Liver (tissue), 9 donors: ENCODE results near the gene RAB3GAP1. TPM values are rescaled to one million over a fixed set of nuclear protein-coding genes. Genes with fewer than 3 reads are reported as not detected.

Experiments used
- DNase-seq: peaks from one replicate; pipeline ENCODE4 v3.0.0-alpha.2; 2017; ENCODE audit warnings: low spot score
- H3K27ac ChIP-seq, 2 donors: one replicate each; pipeline ENCODE4 v1.7.0; 2013; ENCODE audit warnings: inconsistent platforms in 2 of 2, low read length in 2 of 2, control low read depth in 1 of 2, low read depth in 1 of 2, mild to moderate bottlenecking in 1 of 2
- H3K27me3 ChIP-seq, 4 donors: one replicate each; pipeline versions ENCODE4 v1.6.1 to v1.7.0; 2013; ENCODE audit warnings: low read length in 3 of 4, inconsistent platforms in 1 of 4, mild to moderate bottlenecking in 1 of 4, moderate library complexity in 1 of 4; ENCODE audit not compliant: control insufficient read depth in 4 of 4, insufficient read depth in 4 of 4
- H3K36me3 ChIP-seq, 4 donors: one replicate each; pipeline versions ENCODE4 v1.6.1 to v1.7.0; 2013; ENCODE audit warnings: low read length in 3 of 4, mild to moderate bottlenecking in 3 of 4, low read depth in 1 of 4, moderate library complexity in 1 of 4; ENCODE audit not compliant: control insufficient read depth in 4 of 4, insufficient read depth in 3 of 4
- H3K4me1 ChIP-seq, 4 donors: one replicate each; pipeline versions ENCODE4 v1.6.1 to v1.7.0; 2013; ENCODE audit warnings: low read length in 3 of 4, mild to moderate bottlenecking in 3 of 4, moderate library complexity in 1 of 4; ENCODE audit not compliant: control insufficient read depth in 4 of 4, insufficient read depth in 4 of 4
- H3K4me3 ChIP-seq, 3 donors: one replicate each; pipeline versions ENCODE4 v1.6.1 to v1.7.0; 2013; ENCODE audit warnings: low read length in 3 of 3, control low read depth in 1 of 3, low read depth in 1 of 3, mild to moderate bottlenecking in 1 of 3
- H3K9ac ChIP-seq, 2 donors: one replicate each; pipeline ENCODE4 v1.7.0; 2013; ENCODE audit warnings: low read length in 2 of 2, mild to moderate bottlenecking in 2 of 2, moderate library complexity in 2 of 2, control low read depth in 1 of 2, low read depth in 1 of 2
- H3K9me3 ChIP-seq, 4 donors: one replicate each; pipeline versions ENCODE4 v1.6.1 to v1.7.0; 2013; ENCODE audit warnings: low read length in 3 of 4; ENCODE audit not compliant: control insufficient read depth in 4 of 4
- FOXA1 ChIP-seq: IDR thresholded peaks from 2 replicates; pipeline ENCODE4 v1.6.1; 2016; ENCODE audit warnings: antibody characterized with exemption
- GABPA ChIP-seq, 2 donors: IDR thresholded peaks in 1 of 2; conservative IDR thresholded peaks in 1 of 2; 2 replicates each; pipeline ENCODE4 v1.6.1; 2016; ENCODE audit warnings: antibody characterized with exemption in 2 of 2, mild to moderate bottlenecking in 1 of 2, moderate library complexity in 1 of 2
- HNF4G ChIP-seq: IDR thresholded peaks from 2 replicates; pipeline ENCODE4 v1.6.1; 2016; ENCODE audit warnings: antibody characterized with exemption
- NR2F2 ChIP-seq: IDR thresholded peaks from 2 replicates; pipeline ENCODE4 v1.6.1; 2016; ENCODE audit warnings: antibody characterized with exemption
- RAD21 ChIP-seq, 2 donors: IDR thresholded peaks; 2 replicates each; pipeline ENCODE4 v1.6.1; 2016; ENCODE audit warnings: antibody characterized with exemption in 2 of 2, mild to moderate bottlenecking in 2 of 2
- RXRA ChIP-seq, 2 donors: IDR thresholded peaks; 2 replicates each; pipeline ENCODE4 v1.6.1; 2017 to 2018; ENCODE audit warnings: antibody characterized with exemption in 2 of 2, mild to moderate bottlenecking in 1 of 2
- SP1 ChIP-seq: IDR thresholded peaks from 2 replicates; pipeline ENCODE4 v1.6.1; 2018; ENCODE audit warnings: antibody characterized with exemption, mild to moderate bottlenecking
- WGBS: extraction: QIAGEN DNeasy Blood & Tissue Kit; methylation state at CpG from one replicate; pipeline ENCODE4 v1.1.7; 2013; 5-methylcytosine and 5-hydroxymethylcytosine counted together
- polyA plus RNA-seq, 2 donors: library from polyadenylated mRNA; stranded (reverse) in 1 of 2; unstranded in 1 of 2; fragments of 200-250 nt in 1 of 2; fragments of >200 nt in 1 of 2; fragmentation: Nextera tagmentation in 1 of 2; extraction: Ambion mirVana in 1 of 2; gene quantifications; one replicate each; pipeline versions ENCODE4 v1.2.1 to v1.2.3, GENCODE V29; 2013 to 2015
- total RNA-seq, 2 donors: library from RNA; depleted of rRNA; stranded (reverse); fragments of >200 nt; gene quantifications; one replicate each; pipeline ENCODE4 v1.2.3, GENCODE V29; 2014
- TF ChIP-seq, protein P1 (sequence below): IDR thresholded peaks from 2 replicates; pipeline ENCODE4 v1.6.1; 2016; ENCODE audit warnings: antibody characterized with exemption
- TF ChIP-seq, protein P2 (sequence below): IDR thresholded peaks from 2 replicates; pipeline ENCODE4 v1.6.1; 2016; ENCODE audit warnings: antibody characterized with exemption
- TF ChIP-seq, protein P3 (sequence below): IDR thresholded peaks from 2 replicates; pipeline ENCODE4 v1.6.1; 2016; ENCODE audit warnings: antibody characterized with exemption, mild to moderate bottlenecking
- TF ChIP-seq, protein P4 (sequence below): fragments of 150-350 bp; IDR thresholded peaks from 2 replicates; pipeline ENCODE4 v1.5.1; 2017; ENCODE audit warnings: improper control_type of control experiment, low read depth, low read length; ENCODE audit not compliant: missing input control
- donor health status: healthy.
- donor health status: healthy.
- donor health status: healthy.
- donor health status: healthy.
- donor health status: healthy.

RAB3GAP1 gene
- total and polyA plus RNA-seq, 4 donors, result 8.8 to 30.0 (median 15.1) TPM

DNA sequence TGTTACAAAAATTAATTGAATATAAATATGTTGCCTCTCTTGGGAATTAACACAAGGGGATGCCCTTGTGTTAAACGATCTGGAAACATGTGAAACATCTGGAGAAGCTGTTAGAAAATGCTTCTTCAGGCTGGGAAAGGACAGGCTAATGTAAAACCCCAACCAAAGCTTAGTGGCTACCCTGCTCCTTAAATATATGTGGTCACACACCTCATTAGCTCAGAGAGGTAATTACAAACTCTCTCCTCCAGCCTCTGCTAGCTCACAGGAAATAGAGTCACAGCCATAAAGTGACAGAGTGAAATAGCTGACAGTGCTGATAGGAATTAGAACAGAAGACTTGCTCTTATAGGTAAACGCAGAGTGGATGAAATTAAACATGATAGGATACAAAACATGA is 155.9 kb downstream of the RAB3GAP1 start:
- H3K27ac ChIP-seq, result no peak overlapping the region
- peaks cover 0 to 7% (median 4%) of the 10 kb centered on the region in 4 donors for H3K4me1 ChIP-seq
- no peak overlapping the region for H3K4me3 ChIP-seq
- no peak overlapping the region for H3K9ac ChIP-seq
- no peaks in the 10 kb centered on the region for H3K27me3 ChIP-seq
- no peaks in the 10 kb centered on the region for H3K36me3 ChIP-seq
- no peaks in the 10 kb centered on the region for H3K9me3 ChIP-seq
- 76% methylated on average over 2 of the region's 2 CpGs for WGBS
- TF ChIP-seq SP1 (no peak), NR2F2 (no peak), RAD21 (IDR thresholded peaks at IDR 0.05) (no peak), RXRA (IDR thresholded peaks at IDR 0.05) (no peak), HNF4G (no peak), FOXA1 (no peak)
- TF ChIP-seq, protein P1, sequence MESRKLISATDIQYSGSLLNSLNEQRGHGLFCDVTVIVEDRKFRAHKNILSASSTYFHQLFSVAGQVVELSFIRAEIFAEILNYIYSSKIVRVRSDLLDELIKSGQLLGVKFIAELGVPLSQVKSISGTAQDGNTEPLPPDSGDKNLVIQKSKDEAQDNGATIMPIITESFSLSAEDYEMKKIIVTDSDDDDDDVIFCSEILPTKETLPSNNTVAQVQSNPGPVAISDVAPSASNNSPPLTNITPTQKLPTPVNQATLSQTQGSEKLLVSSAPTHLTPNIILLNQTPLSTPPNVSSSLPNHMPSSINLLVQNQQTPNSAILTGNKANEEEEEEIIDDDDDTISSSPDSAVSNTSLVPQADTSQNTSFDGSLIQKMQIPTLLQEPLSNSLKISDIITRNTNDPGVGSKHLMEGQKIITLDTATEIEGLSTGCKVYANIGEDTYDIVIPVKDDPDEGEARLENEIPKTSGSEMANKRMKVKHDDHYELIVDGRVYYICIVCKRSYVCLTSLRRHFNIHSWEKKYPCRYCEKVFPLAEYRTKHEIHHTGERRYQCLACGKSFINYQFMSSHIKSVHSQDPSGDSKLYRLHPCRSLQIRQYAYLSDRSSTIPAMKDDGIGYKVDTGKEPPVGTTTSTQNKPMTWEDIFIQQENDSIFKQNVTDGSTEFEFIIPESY, result no peak
- TF ChIP-seq, protein P2, sequence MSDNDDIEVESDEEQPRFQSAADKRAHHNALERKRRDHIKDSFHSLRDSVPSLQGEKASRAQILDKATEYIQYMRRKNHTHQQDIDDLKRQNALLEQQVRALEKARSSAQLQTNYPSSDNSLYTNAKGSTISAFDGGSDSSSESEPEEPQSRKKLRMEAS, result no peak
- TF ChIP-seq, protein P3, sequence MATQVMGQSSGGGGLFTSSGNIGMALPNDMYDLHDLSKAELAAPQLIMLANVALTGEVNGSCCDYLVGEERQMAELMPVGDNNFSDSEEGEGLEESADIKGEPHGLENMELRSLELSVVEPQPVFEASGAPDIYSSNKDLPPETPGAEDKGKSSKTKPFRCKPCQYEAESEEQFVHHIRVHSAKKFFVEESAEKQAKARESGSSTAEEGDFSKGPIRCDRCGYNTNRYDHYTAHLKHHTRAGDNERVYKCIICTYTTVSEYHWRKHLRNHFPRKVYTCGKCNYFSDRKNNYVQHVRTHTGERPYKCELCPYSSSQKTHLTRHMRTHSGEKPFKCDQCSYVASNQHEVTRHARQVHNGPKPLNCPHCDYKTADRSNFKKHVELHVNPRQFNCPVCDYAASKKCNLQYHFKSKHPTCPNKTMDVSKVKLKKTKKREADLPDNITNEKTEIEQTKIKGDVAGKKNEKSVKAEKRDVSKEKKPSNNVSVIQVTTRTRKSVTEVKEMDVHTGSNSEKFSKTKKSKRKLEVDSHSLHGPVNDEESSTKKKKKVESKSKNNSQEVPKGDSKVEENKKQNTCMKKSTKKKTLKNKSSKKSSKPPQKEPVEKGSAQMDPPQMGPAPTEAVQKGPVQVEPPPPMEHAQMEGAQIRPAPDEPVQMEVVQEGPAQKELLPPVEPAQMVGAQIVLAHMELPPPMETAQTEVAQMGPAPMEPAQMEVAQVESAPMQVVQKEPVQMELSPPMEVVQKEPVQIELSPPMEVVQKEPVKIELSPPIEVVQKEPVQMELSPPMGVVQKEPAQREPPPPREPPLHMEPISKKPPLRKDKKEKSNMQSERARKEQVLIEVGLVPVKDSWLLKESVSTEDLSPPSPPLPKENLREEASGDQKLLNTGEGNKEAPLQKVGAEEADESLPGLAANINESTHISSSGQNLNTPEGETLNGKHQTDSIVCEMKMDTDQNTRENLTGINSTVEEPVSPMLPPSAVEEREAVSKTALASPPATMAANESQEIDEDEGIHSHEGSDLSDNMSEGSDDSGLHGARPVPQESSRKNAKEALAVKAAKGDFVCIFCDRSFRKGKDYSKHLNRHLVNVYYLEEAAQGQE, result no peak
- TF ChIP-seq, protein P4, sequence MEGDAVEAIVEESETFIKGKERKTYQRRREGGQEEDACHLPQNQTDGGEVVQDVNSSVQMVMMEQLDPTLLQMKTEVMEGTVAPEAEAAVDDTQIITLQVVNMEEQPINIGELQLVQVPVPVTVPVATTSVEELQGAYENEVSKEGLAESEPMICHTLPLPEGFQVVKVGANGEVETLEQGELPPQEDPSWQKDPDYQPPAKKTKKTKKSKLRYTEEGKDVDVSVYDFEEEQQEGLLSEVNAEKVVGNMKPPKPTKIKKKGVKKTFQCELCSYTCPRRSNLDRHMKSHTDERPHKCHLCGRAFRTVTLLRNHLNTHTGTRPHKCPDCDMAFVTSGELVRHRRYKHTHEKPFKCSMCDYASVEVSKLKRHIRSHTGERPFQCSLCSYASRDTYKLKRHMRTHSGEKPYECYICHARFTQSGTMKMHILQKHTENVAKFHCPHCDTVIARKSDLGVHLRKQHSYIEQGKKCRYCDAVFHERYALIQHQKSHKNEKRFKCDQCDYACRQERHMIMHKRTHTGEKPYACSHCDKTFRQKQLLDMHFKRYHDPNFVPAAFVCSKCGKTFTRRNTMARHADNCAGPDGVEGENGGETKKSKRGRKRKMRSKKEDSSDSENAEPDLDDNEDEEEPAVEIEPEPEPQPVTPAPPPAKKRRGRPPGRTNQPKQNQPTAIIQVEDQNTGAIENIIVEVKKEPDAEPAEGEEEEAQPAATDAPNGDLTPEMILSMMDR, result no peak
- DNase-seq, result no peak

DNA sequence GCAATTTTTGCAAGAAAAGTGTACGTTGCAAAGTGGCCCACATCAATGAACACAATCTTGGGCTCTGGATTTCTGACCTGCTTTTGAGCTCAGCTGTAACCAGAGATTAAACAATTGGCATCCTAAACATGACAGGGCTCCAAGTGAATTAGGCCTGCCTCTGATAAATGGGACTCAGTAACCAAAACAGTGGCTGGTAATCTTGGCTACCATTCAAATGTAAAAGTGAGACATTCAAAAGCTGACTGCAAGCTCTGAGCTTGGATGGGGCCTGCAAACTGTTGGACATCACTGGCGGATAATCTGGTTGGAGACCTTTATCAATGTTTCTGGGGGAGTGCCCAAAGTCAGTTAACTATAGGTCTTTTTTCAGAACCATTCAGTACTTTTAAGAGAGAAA is 160.7 kb downstream of the RAB3GAP1 start:
- Histone ChIP-seq H3K4me1 (no peaks in the 10 kb centered on the region), H3K9ac (no peak overlapping the region), H3K27me3 (no peaks in the 10 kb centered on the region), H3K27ac (no peak overlapping the region), H3K4me3 (no peak overlapping the region), H3K36me3 (peaks cover 0 to 2% (median under 1%) of the 10 kb centered on the region in 4 donors), H3K9me3 (no peaks in the 10 kb centered on the region)
- TF ChIP-seq FOXA1, result no peak
- WGBS, result 95% methylated on average over 2 of the region's 2 CpGs
- no peak for DNase-seq

DNA sequence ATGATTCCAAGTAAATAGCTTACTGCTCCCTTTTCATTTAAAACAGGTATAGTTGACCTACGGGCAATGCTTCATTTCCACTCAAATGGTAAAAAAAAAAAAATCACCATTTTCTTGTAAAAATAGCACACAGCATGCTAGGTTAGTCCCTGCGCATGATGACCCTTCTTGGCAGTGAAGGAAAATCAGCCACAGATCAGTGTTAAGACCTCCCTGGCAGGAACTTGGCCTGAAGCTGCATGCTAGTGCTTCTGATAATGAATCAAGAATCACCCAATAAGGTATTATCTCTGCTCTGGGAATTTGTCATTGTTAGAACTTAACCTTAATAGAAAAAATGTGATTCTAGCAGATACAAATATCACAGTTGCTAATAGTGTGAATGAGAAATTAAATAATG is 166.3 kb downstream of the RAB3GAP1 start:
- Histone ChIP-seq H3K4me3 (no peak overlapping the region), H3K36me3 (peaks cover 0 to 2% (median under 1%) of the 10 kb centered on the region in 4 donors), H3K4me1 (no peaks in the 10 kb centered on the region), H3K9ac (no peak overlapping the region), H3K9me3 (no peaks in the 10 kb centered on the region), H3K27me3 (no peaks in the 10 kb centered on the region), H3K27ac (no peak overlapping the region)
- DNase-seq, result no peak
- 98% methylated on average over 2 of the region's 2 CpGs for whole genome bisulfite sequencing
- TF ChIP-seq GABPA (IDR thresholded peaks at IDR 0.05 in 1 of 2, conservative IDR thresholded peaks at IDR 0.05 in 1 of 2), result no peak
- TF ChIP-seq SP1, result no peak
- no peak for TF ChIP-seq FOXA1
- TF ChIP-seq, protein P4, result no peak
- no peak for TF ChIP-seq RXRA (IDR thresholded peaks at IDR 0.05)
- TF ChIP-seq, protein P2, result no peak
- TF ChIP-seq, protein P3, result no peak
